ENCODE results near the gene CARNS1. TPM values are rescaled to one million over a fixed set of nuclear protein-coding genes. Genes with fewer than 3 reads are reported as not detected.

CARNS1 gene
- total and polyA plus RNA-seq, 9 of the 15 experiments (the other 6 are each of a cell fraction or from before 2014, with no cell fraction given): 0.01 to 0.18 (median 0.06) TPM; not detected in 3

GRCh38 chr11:67371189-67371910 lies 44.1 kb upstream of the CARNS1 start (continued):
- TF ChIP-seq ZBTB34 (CRISPR knock-in tag; IDR thresholded peaks at IDR 0.05): no peak
- 0 out of 2 replicates have a peak, but pooled peaks have one; percentile 10 for TF ChIP-seq CEBPB (tag; IDR thresholded peaks at IDR 0.05)
- TF ChIP-seq ZNF764 (CRISPR knock-in tag; IDR thresholded peaks at IDR 0.05; ENCODE audit: low read depth): no peak
- TF ChIP-seq FIP1L1 (IDR thresholded peaks at IDR 0.05; ENCODE audit: low read depth, low read length, poor library complexity, severe bottlenecking): no peak
- TF ChIP-seq EHMT2 (IDR thresholded peaks at IDR 0.05): no peak
- no peak for TF ChIP-seq ZNF75A (CRISPR knock-in tag; IDR thresholded peaks at IDR 0.05)
- TF ChIP-seq RBM34 (IDR thresholded peaks at IDR 0.05; ENCODE audit: borderline replicate concordance, insufficient read depth, low read length): no peak
- no peak for TF ChIP-seq MEF2D (tag; conservative IDR thresholded peaks at IDR 0.05; ENCODE audit: low read depth)
- TF ChIP-seq E2F8 (IDR thresholded peaks at IDR 0.05; ENCODE audit: low read depth, partially characterized antibody): no peak
- TF ChIP-seq RCOR1 (IDR thresholded peaks at IDR 0.05; ENCODE audit: borderline replicate concordance in 1 of 2, low read depth in 2 of 2, low read length in 2 of 2): peak in 1 of 2 experiments; percentile 39; a peak in 1 of 4 replicates
- no peak for TF ChIP-seq MLLT1 (IDR thresholded peaks at IDR 0.05)
- no peak for TF ChIP-seq ZNF609 (CRISPR knock-in tag; IDR thresholded peaks at IDR 0.05; ENCODE audit: borderline replicate concordance)
- TF ChIP-seq GABPA (tag; conservative IDR thresholded peaks at IDR 0.05; ENCODE audit: low read depth): no peak
- no peak for TF ChIP-seq E2F6 (IDR thresholded peaks at IDR 0.05; ENCODE audit: borderline replicate concordance in 1 of 2, extremely low read depth in 1 of 2, insufficient read depth in 1 of 2, insufficient read length in 1 of 2, low read depth in 1 of 2, low read length in 1 of 2, poor library complexity in 1 of 2, severe bottlenecking in 1 of 2)

Data from K562 (cell line).